CD4-positive, alpha-beta T cell treated with Interleukin-10 for 1 hour (primary cell): ENCODE data around the gene PATE2.

Experiments
- DNase-seq: peaks from one replicate; pipeline ENCODE4 v3.0.0-alpha.2; 2020

PATE2 gene

DNA sequence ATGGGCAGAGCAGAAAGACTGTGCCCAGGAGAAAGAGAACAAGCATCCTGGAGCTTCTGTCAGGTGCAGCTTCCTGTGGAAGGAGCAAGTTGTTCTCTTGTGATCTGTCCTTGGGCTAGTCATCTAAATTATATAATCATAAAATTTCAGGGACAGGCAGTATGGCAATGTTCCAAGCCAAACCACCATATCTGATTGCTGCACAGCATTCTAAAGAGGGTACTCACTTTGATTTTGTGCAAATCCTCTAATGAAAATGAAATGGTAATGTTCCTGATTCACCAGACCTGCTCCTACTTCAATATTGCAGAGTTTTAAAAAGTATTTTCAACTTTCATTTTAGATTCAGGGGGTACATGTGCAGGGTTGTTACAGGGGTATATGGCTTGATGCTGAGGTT is at the start of gene PATE2:
Gene PATE2, minus strand, starts transcription at position 101 of the 400 bp plus-strand sequence. Its CDS starts 55 bp downstream, at position 46.
- no peak for DNase-seq

- no peak for DNase-seq
These were observed 29.3 kb upstream of the PATE2 start for GRCh38 chr11:125807909-125808308.

DNA sequence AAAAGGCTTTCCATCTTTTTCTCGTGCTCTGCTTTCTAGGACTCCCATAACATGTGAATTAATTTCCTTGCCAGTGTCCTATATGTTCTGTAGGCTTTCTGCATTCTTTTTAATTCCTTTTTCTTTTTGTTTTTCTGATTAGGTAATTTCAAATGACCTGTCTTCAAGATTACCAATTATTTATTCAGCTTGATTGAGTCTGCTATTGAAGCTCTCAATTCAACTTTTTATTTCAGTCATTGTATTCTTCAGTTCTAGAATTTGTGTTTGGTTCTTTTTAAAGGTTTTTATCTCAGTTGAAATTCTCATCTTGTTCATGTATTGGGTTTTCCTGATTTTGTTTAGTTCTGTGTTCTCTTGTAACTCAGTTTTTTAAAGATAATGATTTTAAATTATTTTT is 23.8 kb upstream of the PATE2 start:
- no peak for DNase-seq

DNA sequence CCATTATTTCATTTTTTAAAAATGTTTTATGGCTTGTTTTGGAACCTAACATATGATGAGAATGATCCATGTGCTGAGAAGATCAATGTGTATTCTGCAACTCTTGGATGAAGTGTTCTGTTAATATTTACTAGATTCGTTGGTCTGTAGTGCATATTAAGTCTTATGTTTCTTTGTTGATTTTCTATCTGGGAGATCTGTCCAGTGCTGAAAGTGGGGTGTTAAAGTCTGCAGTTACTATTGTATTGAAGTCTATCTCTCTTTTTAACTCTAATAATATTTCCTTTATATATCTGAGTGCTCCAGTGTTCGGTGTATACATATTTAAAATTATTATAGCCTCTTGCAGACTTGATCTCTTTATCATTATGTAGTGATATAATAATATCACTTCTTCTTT is 21.2 kb upstream of the PATE2 start:
- DNase-seq: no peak

GRCh38 chr11:125797641-125798040 is 19.0 kb upstream of the PATE2 start:
- no peak for DNase-seq

DNA sequence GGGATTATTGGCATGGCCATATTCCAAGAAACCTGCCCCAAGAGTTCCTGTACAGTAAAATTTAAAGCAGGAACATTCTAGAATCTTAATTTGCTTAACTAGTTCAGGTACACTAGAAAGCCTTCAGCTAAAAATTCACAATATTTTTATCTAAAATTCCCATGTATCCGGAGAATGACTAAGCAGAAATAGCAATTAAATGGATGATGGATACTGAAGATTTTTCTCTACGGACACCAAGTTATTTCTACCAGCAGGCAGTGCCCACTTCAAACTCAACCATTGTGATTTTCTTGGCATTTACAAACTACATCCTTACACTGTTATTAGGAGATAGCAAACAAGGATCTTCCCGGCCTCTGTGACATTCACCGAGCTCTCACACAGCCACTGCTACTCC is 12.2 kb upstream of the PATE2 start:
- DNase-seq: no peak

- DNase-seq: no peak
These were observed 9.2 kb upstream of the PATE2 start, which contains the start of gene PATE3 for GRCh38 chr11:125787827-125788226. PATE3 (plus strand) TSS chr11:125788127; CDS start chr11:125788152, 25 bp downstream.

DNA sequence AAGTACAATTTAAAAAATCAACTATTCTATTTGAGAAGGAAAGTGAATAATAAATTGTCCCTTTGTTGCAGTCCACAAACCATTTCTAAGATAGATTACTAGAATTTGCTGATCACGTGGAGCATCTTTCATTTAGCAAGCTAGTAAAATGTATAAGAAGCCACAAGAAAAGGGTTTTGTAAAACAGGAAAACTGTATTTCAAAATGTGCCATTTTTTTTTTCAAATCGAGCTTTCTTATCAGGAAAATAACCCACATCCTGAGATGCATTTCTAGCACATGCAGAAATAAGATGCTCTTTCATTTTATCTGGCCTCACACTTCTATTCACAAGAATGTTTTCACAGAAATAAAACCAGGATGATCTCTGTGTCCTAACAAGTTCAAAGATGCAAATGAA is 6.0 kb upstream of the PATE2 start:
- no peak for DNase-seq

DNA sequence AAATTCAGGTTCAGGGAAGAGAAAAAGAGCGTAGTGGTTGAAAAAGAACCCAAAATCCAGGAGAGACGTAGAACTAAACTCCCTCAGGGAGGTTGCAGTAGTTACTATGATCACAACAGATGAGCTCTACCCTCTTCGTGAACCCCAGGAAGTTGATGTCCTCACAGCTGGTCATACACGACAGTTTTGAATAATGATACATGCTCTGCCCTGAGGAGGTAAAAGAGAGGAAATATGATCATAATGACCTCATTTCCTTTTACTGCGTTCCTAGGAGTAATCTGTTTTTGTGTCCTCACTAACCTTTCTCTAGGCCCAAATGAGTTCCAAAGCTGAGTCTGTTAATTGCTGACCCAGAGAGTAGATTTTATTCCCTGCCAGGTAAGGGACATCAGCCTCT is 1.3 kb downstream of the PATE2 start:
- no peak for DNase-seq

GRCh38 chr11:125773516-125773915 is 5.1 kb downstream of the PATE2 start:
- no peak for DNase-seq

DNA sequence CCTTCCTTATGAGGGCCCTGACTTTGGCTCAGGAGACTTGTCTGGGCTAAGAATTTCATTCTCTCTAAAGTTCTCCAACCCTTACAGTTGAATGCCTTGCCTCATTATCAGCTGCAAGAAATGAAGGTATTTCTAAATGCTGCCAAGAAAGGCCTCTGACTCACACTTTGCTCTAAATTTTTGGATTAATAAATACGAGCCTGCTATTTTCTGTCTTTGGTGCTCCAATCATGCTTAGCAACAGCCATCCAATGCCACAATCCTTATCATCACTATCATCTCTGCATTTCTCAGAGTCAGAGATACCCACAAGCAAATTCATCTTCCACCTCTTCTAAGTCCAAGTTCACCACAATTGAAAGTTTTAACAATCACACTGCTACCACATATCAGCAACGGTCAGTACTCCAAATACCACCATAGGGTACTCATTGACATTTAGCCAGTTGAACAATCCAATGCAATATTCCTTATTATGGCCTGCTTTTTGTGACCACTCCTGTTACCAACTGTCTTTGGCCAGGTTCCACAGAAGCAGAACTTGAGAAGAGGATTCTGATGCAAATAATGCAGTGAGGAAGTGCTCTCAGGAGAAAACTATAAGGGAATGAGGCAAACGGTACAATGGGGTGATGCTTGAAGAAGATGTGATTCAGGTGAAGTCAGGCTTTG is 5.7 kb downstream of the PATE2 start:
- no peak for DNase-seq

- no peak for DNase-seq
These were observed 8.0 kb downstream of the PATE2 start for GRCh38 chr11:125770583-125770982.

DNA sequence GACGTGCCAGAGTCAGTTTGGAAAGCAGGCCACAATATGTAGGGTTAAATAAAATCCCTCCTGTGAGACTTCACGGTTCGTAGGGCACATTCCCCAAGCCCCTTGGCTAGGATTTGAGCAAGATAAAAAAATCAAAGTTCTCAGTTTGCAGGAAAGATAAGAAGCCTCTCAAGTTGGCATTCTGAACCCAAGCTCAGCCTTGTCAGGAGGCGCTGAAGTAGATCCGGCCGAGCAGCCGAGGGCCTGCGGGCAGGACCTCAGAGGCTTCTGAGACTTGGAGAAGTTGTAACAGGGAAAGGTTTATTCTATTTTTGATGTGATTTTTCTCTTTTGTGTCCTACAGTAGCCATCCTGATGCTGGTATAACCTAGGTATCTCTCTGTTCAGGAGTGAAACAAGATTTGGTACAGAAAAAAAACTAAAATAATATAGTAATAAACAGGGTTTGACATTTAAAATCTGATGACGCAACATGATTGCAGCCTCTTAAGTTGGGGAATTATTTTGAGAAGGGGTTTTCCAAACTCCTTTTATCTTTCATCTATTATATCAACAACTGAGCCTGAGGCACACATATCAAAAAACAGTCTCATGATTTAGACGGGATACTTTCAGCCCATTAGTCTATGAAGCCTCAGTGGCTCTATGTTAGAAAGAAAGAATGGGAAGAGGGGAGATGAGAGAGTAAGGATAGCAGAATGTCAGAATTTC is 10.1 kb downstream of the PATE2 start:
- DNase-seq: no peak

GRCh38 chr11:125766251-125766650 is 12.4 kb downstream of the PATE2 start:
- DNase-seq: no peak

GRCh38 chr11:125763483-125763882 is 15.1 kb downstream of the PATE2 start:
- DNase-seq: no peak

- DNase-seq: no peak
These were observed 16.2 kb downstream of the PATE2 start for GRCh38 chr11:125762445-125762844.

- no peak for DNase-seq
These were observed 22.6 kb downstream of the PATE2 start for GRCh38 chr11:125756050-125756449.

GRCh38 chr11:125750629-125751028 is 28.0 kb downstream of the PATE2 start:
- DNase-seq: no peak

DNA sequence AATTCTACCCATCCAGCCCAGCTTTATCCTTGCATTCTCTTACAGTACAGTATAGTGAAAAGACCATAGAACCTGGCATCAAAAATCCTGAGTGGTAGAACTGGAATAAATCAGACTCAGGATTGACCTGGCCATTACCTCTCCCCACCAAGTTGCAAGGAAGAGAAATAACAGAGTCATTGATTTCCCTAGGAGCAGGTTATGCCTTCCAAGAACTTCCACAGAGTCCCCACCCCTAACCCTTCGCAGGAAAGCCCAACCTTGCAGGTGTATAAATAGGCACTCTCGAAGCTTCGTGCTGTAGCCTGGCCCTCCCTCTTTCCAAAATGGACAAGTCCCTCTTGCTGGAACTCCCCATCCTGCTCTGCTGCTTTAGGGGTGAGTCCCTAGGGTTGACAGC is 32.6 kb downstream of the PATE2 start, which contains the start of gene PATE1:
Gene PATE1, plus strand, starts transcription at position 301 of the 400 bp plus-strand sequence. Its CDS starts 26 bp downstream, at position 327.
- DNase-seq: no peak

DNA sequence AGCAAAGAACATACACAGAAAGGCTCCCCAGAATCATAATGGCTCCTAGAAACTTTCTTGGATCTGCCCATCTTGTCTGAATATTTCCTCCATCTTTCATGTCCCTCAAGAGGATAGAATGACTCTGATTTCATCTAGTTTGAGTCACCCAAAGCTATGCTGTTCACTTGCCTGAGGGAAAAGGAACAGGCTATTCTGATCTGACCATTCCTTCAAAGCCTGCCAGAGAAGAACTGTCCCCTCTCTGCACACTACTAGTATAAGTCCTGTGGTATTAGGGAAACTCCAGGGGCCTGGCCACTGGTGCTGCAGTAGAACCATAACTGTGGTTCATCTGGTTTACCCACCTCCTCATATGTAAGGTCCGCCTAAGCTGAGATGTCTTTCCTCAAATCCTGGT is 34.9 kb downstream of the PATE2 start:
- DNase-seq: no peak

DNA sequence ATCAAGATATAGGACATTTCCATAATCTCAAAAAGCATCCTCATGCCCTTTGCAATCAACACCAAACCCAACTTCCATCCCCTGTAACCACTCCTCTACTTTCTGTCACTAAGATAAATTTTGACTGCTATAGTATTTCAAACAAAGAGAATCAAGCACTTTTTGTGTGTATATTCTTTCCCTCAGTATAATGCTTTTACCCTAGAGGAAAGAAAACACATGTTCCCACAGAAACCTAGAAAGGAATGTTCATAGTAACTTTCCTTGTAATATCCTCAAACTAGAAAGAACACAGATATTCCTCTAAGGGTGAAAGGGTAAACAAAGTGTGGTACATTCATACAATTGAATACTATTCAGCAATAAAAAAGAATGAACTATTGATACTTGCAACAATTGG is 38.0 kb downstream of the PATE2 start:
- no peak for DNase-seq

GRCh38 chr11:125728969-125729368 is 49.7 kb downstream of the PATE2 start:
- DNase-seq: no peak
